Measurements from ENCODE around the gene COPG2. TPM values are rescaled to one million over a fixed set of nuclear protein-coding genes. Genes with fewer than 3 reads are reported as not detected.

COPG2 gene
- total RNA-seq, 1 experiment from 2014 or later, result 50.9 TPM

DNA sequence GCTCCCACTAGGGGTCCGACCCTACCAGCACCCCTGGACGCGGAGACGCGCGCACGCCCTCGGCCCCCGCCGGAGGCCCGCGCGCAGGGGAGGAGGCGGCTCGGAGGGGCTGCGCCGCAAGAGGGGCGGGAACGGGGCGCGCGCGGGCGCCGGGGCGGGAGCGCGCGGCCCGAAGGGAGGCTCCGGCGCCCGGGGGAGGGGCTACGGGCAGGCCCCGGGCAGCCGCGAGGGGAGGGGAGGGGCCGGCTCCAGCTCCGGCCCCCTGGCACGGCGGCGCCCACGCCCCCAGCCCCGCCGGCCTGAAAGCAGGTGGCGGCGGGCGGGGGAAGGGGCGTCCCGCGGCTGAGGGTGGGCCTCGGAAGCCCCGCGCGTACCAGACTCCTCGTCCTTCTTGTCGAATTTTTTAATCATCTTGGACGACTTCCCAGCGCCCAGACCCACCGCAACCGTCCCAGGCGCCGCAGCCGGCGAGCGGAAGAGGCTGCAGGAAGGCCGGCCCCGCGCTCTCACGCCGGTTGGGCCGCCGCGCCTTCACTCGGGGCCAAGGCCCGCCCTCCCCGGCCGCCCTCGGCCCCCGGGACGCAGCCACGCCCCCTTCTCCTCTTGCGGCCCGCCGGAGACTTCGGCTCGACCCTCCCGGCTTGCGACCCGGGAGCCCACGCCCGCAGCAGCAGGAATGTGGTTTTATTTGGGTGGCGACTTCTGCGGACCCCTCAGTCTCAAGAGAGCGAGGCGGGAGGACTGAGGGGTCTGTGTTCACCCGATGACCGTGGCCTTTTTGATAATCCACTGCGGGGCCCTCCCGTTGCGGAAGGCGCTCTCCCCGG, at the start of gene COPG2 (continued):
- TF ChIP-seq E2F1 (CRISPR knock-in tag; IDR thresholded peaks at IDR 0.05), result no peak
- TF ChIP-seq TEAD1 (CRISPR knock-in tag; IDR thresholded peaks at IDR 0.05), result 0 out of 2 replicates have a peak, but pooled peaks have one; percentile 32
- no peak for TF ChIP-seq TCF7 (CRISPR knock-in tag; IDR thresholded peaks at IDR 0.05; ENCODE audit: low read depth)
- no peak for TF ChIP-seq JUN (CRISPR knock-in tag; IDR thresholded peaks at IDR 0.05)
- TF ChIP-seq SMAD3 (CRISPR knock-in tag; IDR thresholded peaks at IDR 0.05; ENCODE audit: borderline replicate concordance), result no peak
- no peak for TF ChIP-seq ZNF121 (CRISPR knock-in tag; IDR thresholded peaks at IDR 0.05)
- no peak for TF ChIP-seq ZNF219 (CRISPR knock-in tag; IDR thresholded peaks at IDR 0.05; ENCODE audit: borderline replicate concordance)

DNA sequence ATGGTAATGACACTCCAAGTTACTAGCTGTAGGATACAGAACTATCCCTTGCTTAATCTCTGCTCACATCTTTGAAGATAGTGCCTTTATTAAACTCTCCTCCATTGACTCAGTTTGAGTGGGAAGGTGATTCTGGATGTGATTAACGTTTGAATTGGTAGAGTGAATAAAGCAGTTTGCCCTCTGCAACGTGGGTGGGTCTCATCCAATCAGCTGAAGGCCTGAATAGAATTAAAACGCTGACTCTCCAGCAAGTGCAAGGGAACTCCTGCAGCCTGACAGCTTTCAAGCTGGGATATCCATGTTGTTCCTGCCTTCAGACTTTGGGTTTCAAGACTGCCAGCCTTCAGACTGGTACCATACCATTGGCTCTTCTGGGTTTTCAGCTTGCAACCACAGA, 43.9 kb upstream of the COPG2 start:
- Mint-ChIP-seq H3K27ac (no peak overlapping the region), H3K27me3 (ENCODE audit: low read depth) (peaks cover 3% of the 10 kb centered on the region; the same call in 1 of the 2 replicates), H3K4me1 (no peaks in the 10 kb centered on the region), H3K9me3 (peaks cover 4% of the 10 kb centered on the region), H3K36me3 (no peaks in the 10 kb centered on the region), H3K4me3 (no peak overlapping the region)
- TF ChIP-seq ZNF138 (CRISPR knock-in tag; conservative IDR thresholded peaks at IDR 0.05), result no peak
- no peak for TF ChIP-seq ZNF317 (CRISPR knock-in tag; IDR thresholded peaks at IDR 0.05; ENCODE audit: borderline replicate concordance, low read depth)
- TF ChIP-seq ETV6 (CRISPR knock-in tag; IDR thresholded peaks at IDR 0.05), result no peak
- DNase-seq (ENCODE audit: low spot score) (no peak), ATAC-seq (no peak)
- POLR2A ChIA-PET, result no interaction called here
- CTCF ChIA-PET, result no interaction called here

DNA sequence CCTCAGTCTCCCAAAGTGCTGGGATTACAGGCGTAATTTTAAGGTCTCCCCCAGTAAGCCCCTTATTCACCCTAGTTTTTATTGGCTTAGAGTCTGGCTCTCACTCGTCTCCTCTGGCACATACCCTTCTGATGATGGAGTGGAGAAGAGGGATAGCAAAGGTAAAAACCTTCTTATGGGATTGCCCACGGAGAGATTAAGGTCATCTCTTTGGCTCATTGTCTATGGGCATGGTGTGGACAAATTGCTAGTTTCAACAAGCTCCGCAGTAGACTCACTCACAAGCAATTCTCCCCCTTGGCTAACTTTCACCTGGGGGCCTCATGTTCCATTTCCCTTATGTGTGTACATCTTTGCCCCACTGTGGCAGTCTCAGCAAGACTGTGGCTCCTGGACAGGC, 40.2 kb upstream of the COPG2 start:
- Mint-ChIP-seq H3K4me1 (no peaks in the 10 kb centered on the region), H3K27me3 (ENCODE audit: low read depth) (peaks cover 6% of the 10 kb centered on the region), H3K27ac (no peak overlapping the region), H3K4me3 (no peak overlapping the region), H3K36me3 (no peaks in the 10 kb centered on the region), H3K9me3 (peaks cover 23% of the 10 kb centered on the region)
- ATAC-seq (no peak), DNase-seq (ENCODE audit: low spot score) (no peak)
- CTCF ChIA-PET, result no interaction called here
- POLR2A ChIA-PET, result no interaction called here
- TF ChIP-seq, protein P1, sequence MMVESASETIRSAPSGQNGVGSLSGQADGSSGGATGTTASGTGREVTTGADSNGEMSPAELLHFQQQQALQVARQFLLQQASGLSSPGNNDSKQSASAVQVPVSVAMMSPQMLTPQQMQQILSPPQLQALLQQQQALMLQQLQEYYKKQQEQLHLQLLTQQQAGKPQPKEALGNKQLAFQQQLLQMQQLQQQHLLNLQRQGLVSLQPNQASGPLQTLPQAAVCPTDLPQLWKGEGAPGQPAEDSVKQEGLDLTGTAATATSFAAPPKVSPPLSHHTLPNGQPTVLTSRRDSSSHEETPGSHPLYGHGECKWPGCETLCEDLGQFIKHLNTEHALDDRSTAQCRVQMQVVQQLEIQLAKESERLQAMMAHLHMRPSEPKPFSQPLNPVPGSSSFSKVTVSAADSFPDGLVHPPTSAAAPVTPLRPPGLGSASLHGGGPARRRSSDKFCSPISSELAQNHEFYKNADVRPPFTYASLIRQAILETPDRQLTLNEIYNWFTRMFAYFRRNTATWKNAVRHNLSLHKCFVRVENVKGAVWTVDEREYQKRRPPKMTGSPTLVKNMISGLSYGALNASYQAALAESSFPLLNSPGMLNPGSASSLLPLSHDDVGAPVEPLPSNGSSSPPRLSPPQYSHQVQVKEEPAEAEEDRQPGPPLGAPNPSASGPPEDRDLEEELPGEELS (CRISPR knock-in tag; IDR thresholded peaks at IDR 0.05), result no peak

- Mint-ChIP-seq H3K4me3 (no peak overlapping the region), H3K4me1 (no peaks in the 10 kb centered on the region), H3K9me3 (peaks cover 23% of the 10 kb centered on the region), H3K27me3 (ENCODE audit: low read depth) (peaks cover 6% of the 10 kb centered on the region), H3K27ac (no peak overlapping the region), H3K36me3 (no peaks in the 10 kb centered on the region)
- TF ChIP-seq AFF4 (CRISPR knock-in tag; IDR thresholded peaks at IDR 0.05; ENCODE audit: borderline replicate concordance), result no peak
- TF ChIP-seq, protein P2, sequence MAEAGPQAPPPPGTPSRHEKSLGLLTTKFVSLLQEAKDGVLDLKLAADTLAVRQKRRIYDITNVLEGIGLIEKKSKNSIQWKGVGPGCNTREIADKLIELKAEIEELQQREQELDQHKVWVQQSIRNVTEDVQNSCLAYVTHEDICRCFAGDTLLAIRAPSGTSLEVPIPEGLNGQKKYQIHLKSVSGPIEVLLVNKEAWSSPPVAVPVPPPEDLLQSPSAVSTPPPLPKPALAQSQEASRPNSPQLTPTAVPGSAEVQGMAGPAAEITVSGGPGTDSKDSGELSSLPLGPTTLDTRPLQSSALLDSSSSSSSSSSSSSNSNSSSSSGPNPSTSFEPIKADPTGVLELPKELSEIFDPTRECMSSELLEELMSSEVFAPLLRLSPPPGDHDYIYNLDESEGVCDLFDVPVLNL (CRISPR knock-in tag; IDR thresholded peaks at IDR 0.05; ENCODE audit: borderline replicate concordance, low read depth), result no peak
- TF ChIP-seq ZNF416 (CRISPR knock-in tag; IDR thresholded peaks at IDR 0.05), result no peak
- no peak for TF ChIP-seq PREB (CRISPR knock-in tag; IDR thresholded peaks at IDR 0.05; ENCODE audit: borderline replicate concordance)
- no peak for TF ChIP-seq E2F1 (CRISPR knock-in tag; IDR thresholded peaks at IDR 0.05)
- TF ChIP-seq GTF2I (CRISPR knock-in tag; conservative IDR thresholded peaks at IDR 0.05), result no peak
- TF ChIP-seq E2F5 (CRISPR knock-in tag; IDR thresholded peaks at IDR 0.05), result no peak
- TF ChIP-seq JUN (CRISPR knock-in tag; IDR thresholded peaks at IDR 0.05), result no peak
- no peak for ATAC-seq
- DNase-seq (ENCODE audit: low spot score), result no peak
- CTCF ChIA-PET, result no interaction called here
- POLR2A ChIA-PET, result no interaction called here
These were observed 39.5 kb upstream of the COPG2 start for GRCh38 chr7:130708001-130708400.
